Measurements from ENCODE around the gene PSMC4.
A peak's percentile ranks its signal among the peaks of the same experiment; 100 is the strongest.

PSMC4 gene

GRCh38 chr19:39970675-39971379 is at the start of gene PSMC4:
Gene PSMC4 (plus strand): TSS chr19:39971165. CDS start chr19:39971203, 38 bp downstream.
- DNase-seq (ENCODE audit: low read depth), result peak; percentile 97

DNA sequence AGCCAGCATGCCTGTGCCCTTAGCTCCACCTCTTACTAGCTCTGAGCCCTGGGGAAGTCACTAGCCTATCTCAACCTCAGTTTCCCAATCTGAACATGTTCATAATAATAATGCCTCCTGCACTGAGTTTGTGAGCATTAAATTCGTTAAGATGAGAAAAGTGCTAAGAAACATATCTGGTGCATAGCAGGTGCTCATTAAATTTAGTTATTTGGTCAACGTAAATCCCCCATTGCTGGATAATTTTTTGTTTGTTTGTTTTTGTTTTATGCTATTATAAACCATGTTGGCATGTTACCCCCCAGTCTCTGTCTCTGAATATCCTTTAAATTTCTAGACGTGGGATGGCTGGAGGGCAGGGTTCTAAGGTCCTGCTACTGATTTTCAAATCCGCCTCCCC is 47.1 kb upstream of the PSMC4 start:
- DNase-seq (ENCODE audit: low read depth), result no peak

GRCh38 chr19:39924389-39924788 is 46.6 kb upstream of the PSMC4 start:
- no peak for DNase-seq (ENCODE audit: low read depth)

GRCh38 chr19:39924952-39925351 is 46.0 kb upstream of the PSMC4 start:
- no peak for DNase-seq (ENCODE audit: low read depth)

DNA sequence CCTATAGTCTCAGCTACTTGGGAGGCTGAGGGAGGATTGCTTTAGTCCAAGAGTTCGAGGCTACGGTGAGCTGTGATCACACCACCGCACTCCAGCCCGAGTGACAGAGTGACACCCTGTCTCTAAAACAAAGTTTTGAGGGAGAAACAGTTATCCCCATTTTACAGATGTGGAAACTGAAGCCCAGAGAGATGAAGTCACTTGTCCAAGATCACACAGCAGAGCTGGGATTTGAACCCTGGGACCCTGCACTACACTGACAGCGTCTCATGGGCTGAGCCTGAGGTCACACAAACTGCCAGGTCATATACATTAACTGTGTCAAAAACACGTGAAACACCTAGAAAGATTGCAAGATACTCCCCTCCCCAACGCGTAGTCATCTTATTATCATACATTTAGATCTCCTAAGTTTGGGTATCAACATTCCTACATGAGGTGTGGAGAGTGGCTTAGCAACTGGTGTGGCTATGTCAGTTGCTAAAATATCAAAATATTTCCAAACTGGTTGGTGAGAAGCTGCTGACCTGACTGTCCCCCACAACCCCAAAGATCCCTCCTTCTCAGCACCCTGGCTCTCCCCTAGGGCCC is 44.7 kb upstream of the PSMC4 start:
- no peak for DNase-seq (ENCODE audit: low read depth)

DNA sequence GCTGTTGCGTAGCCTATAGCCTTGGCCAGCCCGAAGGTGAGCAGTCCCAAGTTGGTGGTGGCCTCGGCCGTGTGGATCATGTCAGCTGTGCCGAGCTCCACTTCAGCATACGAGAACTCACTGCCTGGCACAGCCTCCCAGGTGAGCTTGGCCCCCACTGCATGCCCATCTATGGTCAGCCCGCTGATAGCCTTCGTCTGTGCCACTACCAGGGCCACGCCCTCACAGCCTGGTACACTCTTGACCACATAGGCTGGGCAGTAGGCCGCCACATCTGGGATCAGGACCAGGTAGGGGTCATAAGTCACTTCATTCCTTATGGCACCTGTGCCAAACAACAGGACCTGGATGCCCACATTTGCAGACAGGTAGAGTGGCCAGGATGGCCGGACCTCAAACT is 43.9 kb upstream of the PSMC4 start:
- DNase-seq (ENCODE audit: low read depth), result no peak

DNA sequence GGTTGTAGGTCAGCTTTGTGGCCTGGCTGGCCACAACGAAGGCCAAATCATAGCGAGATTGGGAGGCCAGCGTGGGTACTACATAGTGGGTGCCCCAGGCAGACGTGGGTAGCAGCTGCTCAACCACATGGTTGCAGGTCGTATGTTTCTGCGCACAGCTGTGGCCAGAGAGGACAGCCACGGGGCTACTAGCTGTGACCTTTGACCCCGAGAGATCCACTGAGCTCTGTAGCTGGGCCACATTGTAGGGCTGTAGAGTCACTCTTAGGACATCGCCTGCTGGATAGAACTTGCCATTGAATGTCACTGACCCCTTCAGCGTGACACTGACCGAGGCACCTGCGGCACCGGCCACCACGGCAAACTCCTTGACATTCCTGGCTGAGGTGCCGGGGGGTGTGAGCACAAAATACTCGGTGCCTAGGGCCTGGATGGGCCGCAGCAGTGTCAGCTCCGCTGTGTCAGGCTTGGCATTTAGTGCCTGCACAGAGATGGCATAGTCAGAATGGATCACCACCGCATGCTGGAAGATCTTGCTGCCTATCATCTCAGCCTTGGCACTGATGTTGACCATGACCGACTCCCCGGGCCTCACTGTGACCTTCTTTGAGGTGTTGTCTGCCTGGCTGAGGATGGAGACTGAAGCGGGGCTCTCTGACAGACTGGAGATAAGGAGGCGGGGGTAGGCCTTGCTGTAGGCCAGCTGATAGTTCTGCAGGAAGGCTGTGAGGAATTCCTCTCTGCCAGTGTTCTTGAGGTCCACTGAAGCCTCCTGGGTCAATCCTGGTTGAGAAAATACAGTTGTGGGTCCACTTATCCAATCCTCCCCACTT is 43.2 kb upstream of the PSMC4 start:
- no peak for DNase-seq (ENCODE audit: low read depth)

DNA sequence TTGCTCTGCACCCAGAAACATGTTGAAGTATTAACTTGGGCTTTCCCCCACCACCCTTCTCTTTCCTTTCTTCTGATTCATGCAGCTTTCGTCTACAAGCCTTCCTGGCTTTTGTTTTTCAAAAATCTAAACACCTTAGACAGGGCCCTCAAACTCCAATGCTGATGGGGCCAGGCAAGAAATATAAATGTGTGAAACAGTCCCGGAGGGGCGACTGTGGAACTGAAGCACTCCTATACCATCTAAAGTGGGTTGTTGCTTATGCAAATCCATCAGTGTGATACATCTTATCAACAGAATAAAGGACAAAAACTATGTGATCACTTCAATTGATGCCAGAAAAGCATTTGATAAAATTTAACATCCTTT is 42.6 kb upstream of the PSMC4 start:
- DNase-seq (ENCODE audit: low read depth), result no peak

DNA sequence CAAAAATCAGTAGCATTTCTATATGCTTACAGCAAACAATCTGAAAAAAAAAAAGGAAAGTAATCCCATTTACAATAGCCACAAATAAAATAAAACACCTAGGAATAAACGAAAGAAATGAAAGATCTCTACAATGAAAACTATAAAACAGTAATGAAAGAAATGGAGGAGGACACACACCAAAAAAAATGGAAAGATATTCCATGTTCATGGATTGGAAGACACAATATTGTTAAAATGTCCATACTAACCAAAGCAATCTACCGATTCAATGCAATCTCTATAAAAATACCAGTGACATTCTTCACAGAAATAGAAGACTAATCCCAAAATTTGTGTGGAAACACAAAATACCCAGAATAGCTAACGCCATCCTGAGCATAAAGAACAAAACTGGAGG is 41.2 kb upstream of the PSMC4 start:
- DNase-seq (ENCODE audit: low read depth), result no peak

- no peak for DNase-seq (ENCODE audit: low read depth)
Observed at GRCh38 chr19:39934584-39935363, 36.2 kb upstream of the PSMC4 start, which contains the start of gene FCGBP. Gene FCGBP (minus strand): TSS chr19:39934634.

DNA sequence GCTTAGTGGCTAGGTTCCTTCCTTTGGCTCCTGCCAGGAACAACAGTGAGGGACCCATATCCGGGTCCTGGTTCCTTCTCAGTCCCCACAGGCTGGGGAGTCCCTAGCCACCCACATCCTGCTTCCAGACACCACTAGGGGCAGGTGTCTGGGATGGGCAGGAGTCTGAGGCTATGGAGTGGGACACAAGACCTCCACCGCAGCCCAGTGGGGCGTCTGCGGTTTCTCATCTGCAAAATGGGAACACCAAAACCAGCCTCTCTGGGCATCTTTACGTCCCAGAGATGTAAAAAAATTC is 35.7 kb upstream of the PSMC4 start:
- DNase-seq (ENCODE audit: low read depth), result no peak

DNA sequence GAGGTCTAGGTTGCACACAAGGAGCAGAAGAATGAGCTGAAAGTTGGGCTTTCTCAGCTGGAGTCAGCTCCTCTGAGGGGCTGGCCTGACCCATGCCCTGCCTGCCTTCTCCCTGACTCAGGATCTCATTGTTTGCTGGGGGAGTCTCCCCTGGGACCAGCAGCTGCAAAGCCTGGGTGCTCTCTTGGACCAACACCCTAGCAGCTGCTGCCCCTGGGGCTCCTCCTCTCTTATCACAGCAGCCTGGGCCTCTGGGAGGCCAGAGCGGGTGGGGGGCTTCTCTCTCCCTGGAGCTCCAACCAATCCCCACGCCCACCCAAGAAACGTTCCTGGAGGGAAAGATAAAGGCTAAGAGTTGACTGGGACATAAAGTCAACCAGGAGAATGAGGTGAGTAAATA is 34.9 kb upstream of the PSMC4 start:
- DNase-seq (ENCODE audit: low read depth), result no peak

DNA sequence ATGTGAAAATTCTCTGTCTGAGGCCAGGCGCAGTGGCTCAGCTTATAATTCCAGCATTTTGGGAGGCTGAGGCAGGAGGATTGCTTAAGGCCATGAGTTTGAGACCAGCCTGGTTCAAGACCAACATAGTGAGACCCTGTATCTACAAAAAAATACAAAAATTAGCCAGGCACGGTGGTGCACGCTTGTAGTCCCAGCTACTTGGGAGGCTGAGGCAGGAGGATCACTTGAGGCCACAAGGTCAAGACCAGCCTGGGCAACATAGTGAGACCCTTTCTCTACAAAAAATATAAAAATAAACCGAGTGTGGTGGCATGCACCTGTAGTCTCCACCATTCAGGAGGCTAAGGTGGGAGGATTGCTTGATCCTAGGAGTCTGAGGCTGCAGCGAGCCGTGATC is 34.3 kb upstream of the PSMC4 start:
- DNase-seq (ENCODE audit: low read depth), result no peak

DNA sequence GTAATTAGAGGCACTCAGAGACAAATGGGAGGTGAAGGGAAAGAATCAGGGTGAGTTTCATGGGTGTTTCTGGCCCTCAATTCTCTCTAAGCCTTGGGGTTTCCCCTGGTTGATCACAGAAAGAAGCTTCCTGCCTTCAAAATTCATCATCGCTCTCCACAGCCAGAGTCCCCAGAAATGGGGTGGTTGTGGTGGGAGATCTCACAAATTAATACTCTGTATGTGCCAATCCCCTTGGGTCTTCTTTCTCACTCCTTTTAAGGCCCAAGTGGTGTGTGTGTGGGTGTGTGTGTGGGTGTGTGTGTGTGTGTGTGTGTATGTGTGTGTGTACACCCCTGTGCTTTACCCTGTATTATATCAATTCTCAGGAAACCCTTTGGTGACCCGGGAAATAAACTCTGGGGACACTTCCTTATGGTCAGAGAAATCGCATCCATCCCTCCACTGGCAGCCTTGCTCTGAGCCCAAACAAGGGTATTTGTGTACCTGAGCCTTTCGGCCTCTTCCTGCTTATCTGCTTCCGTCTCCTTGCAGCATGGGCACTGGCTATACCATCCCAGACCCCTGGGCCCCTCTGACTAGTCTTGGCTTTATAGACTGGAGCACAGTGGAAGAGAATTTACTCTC is 33.8 kb upstream of the PSMC4 start:
- peak; percentile 18 for DNase-seq (ENCODE audit: low read depth)

GRCh38 chr19:39937787-39938186 is 33.2 kb upstream of the PSMC4 start:
- DNase-seq (ENCODE audit: low read depth), result no peak

GRCh38 chr19:39939556-39939955 is 31.4 kb upstream of the PSMC4 start:
- DNase-seq (ENCODE audit: low read depth), result no peak

- no peak for DNase-seq (ENCODE audit: low read depth)
Observed at GRCh38 chr19:39940221-39940833, 30.6 kb upstream of the PSMC4 start.

DNA sequence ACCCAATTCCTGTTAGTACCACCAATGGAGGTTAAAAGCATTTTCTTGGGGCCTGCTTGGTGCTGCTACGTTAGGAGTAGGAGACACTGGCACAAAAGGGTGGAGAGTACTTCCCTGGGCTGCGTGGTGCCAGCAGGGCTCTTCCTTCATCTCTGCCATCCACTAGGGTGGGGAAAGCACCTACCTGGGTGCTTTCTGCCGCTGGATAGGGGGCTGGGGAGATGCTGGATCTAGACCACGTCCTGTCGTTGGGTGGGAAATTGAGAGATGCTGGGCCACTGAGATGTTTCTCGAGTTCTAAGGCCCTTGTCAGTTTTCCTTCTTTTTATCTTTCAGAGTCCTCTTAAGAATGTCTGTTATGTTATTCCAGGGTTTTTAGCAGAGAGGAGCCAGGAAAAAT is 29.8 kb upstream of the PSMC4 start:
- DNase-seq (ENCODE audit: low read depth), result no peak

DNA sequence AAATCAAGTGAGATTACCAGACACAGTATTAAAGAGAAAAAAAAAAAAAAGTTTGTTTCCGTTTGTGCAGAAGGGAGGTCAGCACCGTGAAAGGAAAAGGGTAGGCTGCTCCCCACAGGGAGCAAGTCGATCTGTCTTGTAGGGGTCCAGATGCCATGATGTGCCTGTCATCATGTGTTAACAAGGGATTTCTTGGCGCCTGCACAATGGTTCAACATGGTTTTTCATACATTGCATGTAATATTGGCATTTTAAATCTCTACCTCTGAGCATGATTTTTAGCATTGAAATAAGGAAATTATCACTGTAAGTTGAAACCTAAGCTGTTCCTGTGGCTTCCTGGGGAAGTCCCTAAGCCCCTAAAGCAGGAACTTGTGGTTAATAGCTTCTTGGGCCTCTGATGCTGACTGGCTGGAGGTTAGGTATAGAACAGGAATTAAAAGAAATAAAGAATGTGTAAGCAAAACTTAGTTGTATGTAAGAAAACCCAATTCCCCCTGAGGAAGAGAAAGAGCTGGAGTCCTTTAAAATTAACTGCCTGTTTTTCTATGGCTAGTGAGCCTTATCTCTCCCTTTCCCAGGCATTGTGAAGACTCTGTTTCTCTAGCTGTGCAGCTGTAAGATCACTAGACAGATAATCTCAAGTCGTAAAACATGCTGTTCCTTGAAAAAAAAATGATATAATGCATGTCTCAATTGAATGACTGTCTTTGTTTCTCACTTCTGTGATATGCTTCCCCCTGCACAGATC is 29.2 kb upstream of the PSMC4 start:
- DNase-seq (ENCODE audit: low read depth), result peak; percentile 38

- no peak for DNase-seq (ENCODE audit: low read depth)
Observed at GRCh38 chr19:39942366-39942730, 28.6 kb upstream of the PSMC4 start.

DNA sequence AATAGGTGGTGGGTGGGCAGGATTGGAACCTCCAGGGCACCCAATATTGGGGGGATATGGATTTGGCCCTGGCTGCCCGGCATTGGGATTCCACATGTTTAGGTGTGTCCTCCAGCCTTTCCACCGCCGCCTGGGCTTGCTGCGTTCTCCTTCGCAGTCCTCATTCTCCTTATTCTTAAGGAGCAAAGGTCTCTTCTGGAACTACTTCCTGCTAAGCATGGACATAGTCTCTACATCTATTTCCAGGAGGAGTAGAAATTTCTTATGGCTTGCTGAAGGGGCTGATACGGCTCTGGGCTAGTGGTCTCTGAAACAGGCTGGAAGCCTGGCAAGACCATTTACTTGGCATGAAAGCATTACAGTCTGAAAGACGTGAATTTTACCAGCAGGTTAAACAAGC is 27.4 kb upstream of the PSMC4 start:
- DNase-seq (ENCODE audit: low read depth), result no peak
